ENCODE results near the gene PKHD1. TPM values are rescaled to one million over a fixed set of nuclear protein-coding genes. Genes with fewer than 3 reads are reported as not detected.

Gene PKHD1
- total and polyA plus RNA-seq, 2 of the 13 experiments (the other 11 are each of a cell fraction or from before 2014, with no cell fraction given): 0.01 to 0.13 TPM

DNA sequence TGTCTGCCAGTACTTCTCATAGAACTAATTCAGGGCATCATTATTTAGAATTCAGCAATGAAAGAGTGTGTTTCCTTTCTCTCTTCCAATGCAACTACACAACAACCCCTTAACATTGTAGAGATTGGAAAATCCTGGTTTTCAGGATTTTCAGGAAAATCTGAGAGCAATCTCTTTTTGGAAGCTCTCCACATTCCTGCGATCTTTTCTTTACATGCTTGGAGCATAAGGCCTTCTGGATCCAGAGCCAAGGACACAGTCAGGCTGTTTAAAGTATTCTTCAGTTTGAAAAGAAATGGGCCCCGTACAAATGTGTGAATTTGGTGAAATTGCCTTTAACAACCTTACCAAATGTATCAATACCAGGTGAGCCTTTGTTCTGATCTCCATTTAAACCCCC is 469.7 kb downstream of the PKHD1 start:
- ATAC-seq: no peak
- ChIA-PET CTCF (ENCODE audit: low intra/inter-chr PET ratio, low total read pairs) (no interaction called here), POLR2A (no interaction called here)
- H3K4me1 ChIP-seq (ENCODE audit: insufficient read depth, low read length): peaks cover 8% of the 10 kb centered on the region
- no peak overlapping the region for H3K4me2 ChIP-seq (ENCODE audit: low read depth, low read length)
- FAIRE-seq: no peak
- H3K9ac ChIP-seq (ENCODE audit: insufficient read depth, low read depth, low read length): no peak overlapping the region
- DNase-seq (ENCODE audit: low spot score): no peak
- TF ChIP-seq, protein P1, sequence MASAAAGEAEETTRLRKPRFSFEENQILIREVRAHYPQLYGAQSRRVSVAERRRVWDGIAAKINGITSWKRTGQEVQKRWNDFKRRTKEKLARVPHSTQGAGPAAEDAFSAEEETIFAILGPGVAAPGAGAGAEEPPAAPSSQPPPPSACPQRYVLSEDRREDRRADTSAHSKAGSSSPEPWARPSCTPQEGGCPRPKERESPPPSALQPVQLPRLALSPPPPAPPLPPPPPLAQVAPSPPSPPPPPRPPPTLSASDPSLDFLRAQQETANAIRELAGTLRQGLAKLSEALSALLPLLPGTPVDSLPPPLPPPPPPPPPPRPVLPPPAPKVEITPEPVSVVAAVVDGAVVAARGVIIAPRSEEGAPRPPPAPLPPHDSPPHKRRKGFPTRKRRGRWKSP (CRISPR knock-in tag; IDR thresholded peaks at IDR 0.05): no peak
- TF ChIP-seq, protein P2, sequence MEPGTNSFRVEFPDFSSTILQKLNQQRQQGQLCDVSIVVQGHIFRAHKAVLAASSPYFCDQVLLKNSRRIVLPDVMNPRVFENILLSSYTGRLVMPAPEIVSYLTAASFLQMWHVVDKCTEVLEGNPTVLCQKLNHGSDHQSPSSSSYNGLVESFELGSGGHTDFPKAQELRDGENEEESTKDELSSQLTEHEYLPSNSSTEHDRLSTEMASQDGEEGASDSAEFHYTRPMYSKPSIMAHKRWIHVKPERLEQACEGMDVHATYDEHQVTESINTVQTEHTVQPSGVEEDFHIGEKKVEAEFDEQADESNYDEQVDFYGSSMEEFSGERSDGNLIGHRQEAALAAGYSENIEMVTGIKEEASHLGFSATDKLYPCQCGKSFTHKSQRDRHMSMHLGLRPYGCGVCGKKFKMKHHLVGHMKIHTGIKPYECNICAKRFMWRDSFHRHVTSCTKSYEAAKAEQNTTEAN (CRISPR knock-in tag; conservative IDR thresholded peaks at IDR 0.05): no peak
- no peak for TF ChIP-seq ZZZ3 (CRISPR knock-in tag; IDR thresholded peaks at IDR 0.05; ENCODE audit: borderline replicate concordance)
- no peak for TF ChIP-seq ZSCAN21 (CRISPR knock-in tag; IDR thresholded peaks at IDR 0.05; ENCODE audit: borderline replicate concordance)
- TF ChIP-seq JUNB (CRISPR knock-in tag; IDR thresholded peaks at IDR 0.05; ENCODE audit: borderline replicate concordance): no peak
- no peak for TF ChIP-seq BRD4 (CRISPR knock-in tag; IDR thresholded peaks at IDR 0.05)
- TF ChIP-seq SMARCE1 (IDR thresholded peaks at IDR 0.05; ENCODE audit: borderline replicate concordance): no peak
- TF ChIP-seq MEF2D (CRISPR knock-in tag; IDR thresholded peaks at IDR 0.05): no peak
- TF ChIP-seq HCFC1 (IDR thresholded peaks at IDR 0.05; ENCODE audit: low read depth, low read length): no peak
- in situ Hi-C loops (cut with HindIII; ENCODE audit: extremely low pct_ligation_motif_present, low pct_unique_long_range_greater_than_20kb) (no loop called here), intact Hi-C loops (cut with micrococcal nuclease; ENCODE audit: unreplicated experiment) (no loop called here)
- H3K9me3 ChIP-seq (ENCODE audit: low read length): no peaks in the 10 kb centered on the region
- WGBS (ENCODE audit: low lambda C conversion rate): 31% methylated on average over 2 of the region's 2 CpGs
- no peaks in the 10 kb centered on the region for H3K36me3 ChIP-seq (replicated peaks in 1 of 2; ENCODE audit: control insufficient read depth in 1 of 2, insufficient read depth in 2 of 2, low read length in 2 of 2)
- H3K79me2 ChIP-seq (ENCODE audit: insufficient read depth, low read length): no peaks in the 10 kb centered on the region
- no peak overlapping the region for H2AFZ ChIP-seq (ENCODE audit: low read length)
- no TSS peak for BruUV-seq (replicated peaks)
- no peak overlapping the region for H3K27ac ChIP-seq (ENCODE audit: extremely low read length, insufficient read depth, low read length)
- H4K20me1 ChIP-seq (ENCODE audit: insufficient read depth, low read length): no peaks in the 10 kb centered on the region
- no peak overlapping the region for H3K4me3 ChIP-seq (replicated peaks in 1 of 3; ENCODE audit: insufficient read depth in 1 of 3, low read depth in 2 of 3, low read length in 3 of 3)
- H3K27me3 ChIP-seq (ENCODE audit: control insufficient read depth in 1 of 2, insufficient read depth in 2 of 2, low read length in 2 of 2): no peaks in the 10 kb centered on the region

Measured in HepG2 (cell line).